Uterus (tissue), 2 donors: Measurements from ENCODE around the gene FAM168A.

Source experiments
- CTCF ChIP-seq, 4 experiments: fragments of 200-600 bp in 2 of 4; fragments of 450-650 bp in 2 of 4; sonication (generic) in 2 of 4; IDR thresholded peaks; one replicate each; pipeline ENCODE4 v1.5.1; 2016 to 2019; ENCODE audit warnings: antibody characterized with exemption in 4 of 4, mild to moderate bottlenecking in 2 of 4, moderate library complexity in 1 of 4
- POLR2A ChIP-seq, 2 donors: fragments of 450-650 bp; IDR thresholded peaks; one replicate each; pipeline ENCODE4 v1.6.1; 2016; ENCODE audit warnings: antibody characterized with exemption in 2 of 2, mild to moderate bottlenecking in 1 of 2, moderate library complexity in 1 of 2

- TF ChIP-seq CTCF (IDR thresholded peaks at IDR 0.05) = no peak
- TF ChIP-seq POLR2A (IDR thresholded peaks at IDR 0.05) = no peak
Observed at GRCh38 chr11:73519266-73519665, 78.6 kb downstream of the FAM168A start.
